Mesendoderm (in vitro differentiated cells): ENCODE measurements around the gene RAB3IL1. TPM values are rescaled to one million over a fixed set of nuclear protein-coding genes. Genes with fewer than 3 reads are reported as not detected.
"Not testable (repeated sequence)": the region's sequence is repeated elsewhere in the genome, so short reads cannot be mapped to it uniquely, and the experiment has no call there.

ENCODE experiments used
- DNase-seq: peaks from one replicate; pipeline ENCODE4 v3.0.0; 2013
- H2AK5ac ChIP-seq: 2 replicates; pipeline ENCODE4 v1.6.1; 2013; ENCODE audit warnings: low read length, inconsistent platforms
- H2BK120ac ChIP-seq: 2 replicates; pipeline ENCODE4 v1.6.1; 2013; ENCODE audit warnings: low read depth, mild to moderate bottlenecking, low read length, moderate library complexity, mixed read lengths
- H2BK15ac ChIP-seq: replicated peaks from 2 replicates; pipeline ENCODE4 v1.6.1; 2013; ENCODE audit warnings: low read depth, mild to moderate bottlenecking, moderate library complexity
- H2BK5ac ChIP-seq: 2 replicates; pipeline ENCODE4 v1.6.1; 2013; ENCODE audit warnings: low read length, inconsistent platforms
- H3K18ac ChIP-seq: 2 replicates; pipeline ENCODE4 v1.6.1; 2013; ENCODE audit warnings: mild to moderate bottlenecking, low read length, mixed read lengths
- H3K23ac ChIP-seq: one replicate; pipeline ENCODE4 v1.6.1; 2013; ENCODE audit warnings: low read length
- H3K27ac ChIP-seq: 2 replicates; pipeline ENCODE4 v1.5.1; 2013; ENCODE audit warnings: low read depth, mild to moderate bottlenecking, inconsistent platforms, low read length, moderate library complexity
- H3K27me3 ChIP-seq: 2 replicates; pipeline ENCODE4 v1.6.1; 2013; ENCODE audit warnings: low read length, control low read depth, mild to moderate bottlenecking, inconsistent platforms; ENCODE audit not compliant: insufficient read depth, poor library complexity
- H3K36me3 ChIP-seq: 2 replicates; pipeline ENCODE4 v1.6.1; 2013; ENCODE audit warnings: low read length, inconsistent platforms; ENCODE audit not compliant: control insufficient read depth, insufficient read depth
- H3K4ac ChIP-seq: one replicate; pipeline ENCODE4 v1.6.1; 2013; ENCODE audit warnings: low read depth, mild to moderate bottlenecking, low read length, moderate library complexity
- H3K4me1 ChIP-seq: 2 replicates; pipeline ENCODE4 v1.6.1; 2013; ENCODE audit warnings: low read depth, low read length, inconsistent platforms; ENCODE audit not compliant: control insufficient read depth
- H3K4me2 ChIP-seq: 2 replicates; pipeline ENCODE4 v1.6.1; 2013; ENCODE audit warnings: low read length
- H3K4me3 ChIP-seq: 2 replicates; pipeline ENCODE4 v1.5.1; 2013; ENCODE audit warnings: mild to moderate bottlenecking, low read length
- H3K56ac ChIP-seq: one replicate; pipeline ENCODE4 v1.6.1; 2013; ENCODE audit warnings: low read length
- H3K79me1 ChIP-seq: 2 replicates; pipeline ENCODE4 v1.6.1; 2013; ENCODE audit warnings: low read length, inconsistent platforms
- H3K79me2 ChIP-seq: 2 replicates; pipeline ENCODE4 v1.6.1; 2013; ENCODE audit warnings: mild to moderate bottlenecking, low read length; ENCODE audit not compliant: control insufficient read depth, insufficient read depth
- H3K9ac ChIP-seq: 2 replicates; pipeline ENCODE4 v1.6.1; 2013; ENCODE audit warnings: low read length, inconsistent platforms
- H4K5ac ChIP-seq: one replicate; pipeline ENCODE4 v1.6.1; 2013; ENCODE audit warnings: low read length
- H4K8ac ChIP-seq: one replicate; pipeline ENCODE4 v1.6.1; 2013; ENCODE audit warnings: low read depth, mild to moderate bottlenecking, control low read depth, low read length, moderate library complexity
- WGBS: extraction: QIAGEN DNeasy Blood & Tissue Kit; methylation state at CpG from one replicate; pipeline ENCODE4 v1.1.7; 2013; ENCODE audit warnings: low lambda C conversion rate, missing lambda C conversion rate; ENCODE audit not compliant: insufficient coverage; ENCODE audit errors: extremely low coverage; 5-methylcytosine and 5-hydroxymethylcytosine counted together
- polyA plus RNA-seq, 2 experiments: library from polyadenylated mRNA; stranded (reverse); fragments of 200-250 nt; gene quantifications; one replicate each; pipeline ENCODE4 v1.2.3, GENCODE V29; 2013

Gene RAB3IL1
- 1.4 TPM for polyA plus RNA-seq (2013, experiment 1 of 2)
- polyA plus RNA-seq (2013, experiment 2 of 2) = 2.3 TPM

DNA sequence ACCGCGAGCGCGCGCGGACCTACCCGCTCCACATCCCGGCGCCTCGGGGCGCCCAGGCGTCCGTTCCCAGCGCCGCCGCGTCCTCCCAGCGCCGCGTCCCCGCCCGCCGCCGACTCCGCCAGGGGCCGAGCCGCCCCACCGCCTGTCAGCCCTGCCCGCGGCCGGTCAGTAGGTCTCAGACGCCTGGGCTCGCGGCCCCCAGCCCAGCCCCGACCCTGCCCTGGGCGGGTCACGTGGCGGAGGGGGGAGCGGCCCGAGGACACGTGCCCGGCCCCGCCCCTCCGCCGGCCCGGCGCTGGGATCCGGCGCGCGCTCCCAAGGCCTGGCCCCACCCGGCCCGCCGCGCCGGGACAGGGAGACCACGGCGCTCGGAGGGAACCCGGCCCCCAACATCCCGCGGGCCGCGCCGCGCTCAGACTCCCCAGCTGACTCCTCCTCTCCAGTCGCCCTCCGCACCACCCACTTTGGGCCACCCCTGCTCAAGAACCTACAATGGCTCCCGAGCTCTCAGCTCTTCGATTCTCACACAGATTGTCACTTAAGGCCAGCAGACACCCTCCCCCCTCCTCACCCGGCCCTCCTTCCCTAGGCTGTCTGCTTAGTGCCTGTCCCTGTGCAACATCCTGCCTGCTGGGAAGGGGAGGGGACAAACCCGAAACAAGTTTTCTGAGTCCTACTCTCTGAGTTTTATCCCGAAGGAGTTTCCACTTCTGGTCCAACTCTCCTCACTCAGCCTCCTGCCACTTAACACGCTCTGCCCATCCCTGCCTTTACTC is at the start of gene RAB3IL1:
RAB3IL1 (minus strand) TSS at position 233 of the 776 bp plus-strand sequence; CDS start at position 34, 199 bp downstream.
- H2BK15ac ChIP-seq = no peak within 1 kb of the TSS
- DNase-seq = peak; percentile 69
- no peaks in the 10 kb centered on the region for H3K79me1 ChIP-seq
- H3K18ac ChIP-seq = peak within 1 kb of the TSS; percentile 12
- H3K27me3 ChIP-seq = no peaks in the 10 kb centered on the region
- H2AK5ac ChIP-seq = no peak within 1 kb of the TSS
- no CpG with 5 or more reads among the region's 74 CpGs for WGBS
- H3K4ac ChIP-seq = no peak within 1 kb of the TSS
- H3K9ac ChIP-seq = peak within 1 kb of the TSS; percentile 63
- H3K27ac ChIP-seq = no peak within 1 kb of the TSS
- no peak within 1 kb of the TSS for H4K8ac ChIP-seq
- H2BK5ac ChIP-seq = no peak within 1 kb of the TSS
- H3K36me3 ChIP-seq = no peaks in the 10 kb centered on the region
- peak within 1 kb of the TSS; percentile 59 for H3K4me2 ChIP-seq
- H4K5ac ChIP-seq = no peak within 1 kb of the TSS
- peaks cover 2% of the 10 kb centered on the region for H3K4me1 ChIP-seq
- H2BK120ac ChIP-seq = no peak within 1 kb of the TSS
- H3K23ac ChIP-seq = no peak within 1 kb of the TSS
- H3K4me3 ChIP-seq = peak within 1 kb of the TSS; percentile 12
- no peaks in the 10 kb centered on the region for H3K79me2 ChIP-seq
- H3K56ac ChIP-seq = peak within 1 kb of the TSS; percentile 81

DNA sequence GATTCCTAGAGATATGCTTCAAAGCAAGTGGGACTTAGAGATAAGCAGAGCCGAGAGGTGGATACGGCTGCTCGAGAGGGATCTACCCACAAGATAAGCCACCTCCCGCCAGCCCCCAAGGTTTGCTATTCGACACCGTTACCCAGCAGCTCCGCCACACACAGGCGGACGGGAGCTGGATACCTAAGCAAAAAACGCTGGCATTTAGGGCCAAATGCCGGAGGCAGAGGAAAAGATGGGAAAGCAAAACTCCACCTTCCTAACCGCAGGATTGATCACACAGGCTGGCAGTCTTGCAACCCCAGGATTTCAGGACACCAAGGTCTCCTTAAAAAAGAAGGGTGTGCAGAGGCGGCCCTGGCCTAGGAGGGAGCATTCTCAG is 49.4 kb upstream of the RAB3IL1 start:
- WGBS = no CpG with 5 or more reads among the region's 13 CpGs
- Histone ChIP-seq H3K4me3 (peak overlapping the region; percentile 84), H3K79me1 (peaks cover 14% of the 10 kb centered on the region), H4K5ac (no peak overlapping the region), H3K56ac (peak overlapping the region; percentile 81), H3K23ac (no peak overlapping the region), H3K27me3 (no peaks in the 10 kb centered on the region), H3K36me3 (peaks cover 14% of the 10 kb centered on the region), H2BK15ac (no peak overlapping the region), H3K18ac (peak overlapping the region; percentile 71), H2BK120ac (no peak overlapping the region), H2AK5ac (no peak overlapping the region), H3K9ac (peak overlapping the region; percentile 98), H3K79me2 (peaks cover 29% of the 10 kb centered on the region), H3K4me2 (peak overlapping the region; percentile 80), H4K8ac (no peak overlapping the region), H3K4ac (peak overlapping the region; percentile 27), H3K27ac (peak overlapping the region; percentile 13), H3K4me1 (peaks cover 14% of the 10 kb centered on the region), H2BK5ac (peak overlapping the region; percentile 4)
- peak; percentile 80 for DNase-seq

DNA sequence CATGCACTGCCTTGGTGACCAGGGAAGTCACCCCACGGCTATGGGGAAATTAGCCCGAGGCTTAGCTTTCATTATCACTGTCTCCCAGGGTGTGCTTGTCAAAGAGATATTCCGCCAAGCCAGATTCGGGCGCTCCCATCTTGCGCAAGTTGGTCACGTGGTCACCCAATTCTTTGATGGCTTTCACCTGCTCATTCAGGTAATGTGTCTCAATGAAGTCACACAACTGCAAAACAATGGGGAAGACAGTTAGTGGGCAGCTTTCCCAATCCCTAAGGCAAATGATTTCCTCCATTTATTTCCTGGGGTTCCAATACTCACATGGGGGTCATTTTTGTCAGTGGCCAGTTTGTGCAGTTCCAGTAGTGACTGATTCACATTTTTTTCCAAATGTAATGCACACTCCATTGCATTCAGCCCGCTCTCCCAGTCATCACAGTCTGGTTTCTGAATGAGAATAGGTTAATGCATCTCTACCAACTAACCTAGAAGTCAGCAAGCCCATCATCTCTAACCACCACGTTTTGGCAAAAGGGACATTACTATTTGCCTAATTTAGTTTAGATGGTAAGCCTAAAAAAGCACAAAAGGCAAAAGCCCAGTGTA is 47.4 kb upstream of the RAB3IL1 start:
- not testable (repeated sequence) for H3K56ac ChIP-seq, H2BK5ac ChIP-seq, H2AK5ac ChIP-seq, H3K27ac ChIP-seq, H3K4me1 ChIP-seq, H3K27me3 ChIP-seq, DNase-seq, H4K8ac ChIP-seq, H3K4me3 ChIP-seq, H3K18ac ChIP-seq, H3K23ac ChIP-seq, H3K4ac ChIP-seq, H2BK15ac ChIP-seq, H2BK120ac ChIP-seq, H4K5ac ChIP-seq
- WGBS = no CpG with 5 or more reads among the region's 9 CpGs
- H3K9ac ChIP-seq = peak overlapping the region; percentile 58
- peaks cover 14% of the 10 kb centered on the region for H3K36me3 ChIP-seq
- H3K79me1 ChIP-seq = peaks cover 14% of the 10 kb centered on the region
- H3K4me2 ChIP-seq = peak overlapping the region; percentile 38
- H3K79me2 ChIP-seq = peaks cover 29% of the 10 kb centered on the region

GRCh38 chr11:61964058-61964665 is 46.8 kb upstream of the RAB3IL1 start:
- Histone ChIP-seq H3K4me2 (no peak overlapping the region), H3K79me1 (peaks cover 14% of the 10 kb centered on the region), H2BK15ac (no peak overlapping the region), H3K79me2 (peaks cover 29% of the 10 kb centered on the region), H3K18ac (no peak overlapping the region), H3K56ac (no peak overlapping the region), H3K27ac (no peak overlapping the region), H3K36me3 (peaks cover 14% of the 10 kb centered on the region), H3K4ac (no peak overlapping the region), H2BK5ac (no peak overlapping the region), H4K8ac (no peak overlapping the region), H3K9ac (no peak overlapping the region), H3K4me3 (no peak overlapping the region), H2BK120ac (no peak overlapping the region), H4K5ac (no peak overlapping the region), H3K27me3 (no peaks in the 10 kb centered on the region), H3K4me1 (peaks cover 8% of the 10 kb centered on the region), H3K23ac (no peak overlapping the region), H2AK5ac (no peak overlapping the region)
- no CpG with 5 or more reads among the region's 4 CpGs for WGBS
- DNase-seq = no peak

- Histone ChIP-seq H3K79me2 (peaks cover 27% of the 10 kb centered on the region), H3K4ac (no peak overlapping the region), H2BK5ac (no peak overlapping the region), H3K56ac (no peak overlapping the region), H3K27me3 (no peaks in the 10 kb centered on the region), H3K79me1 (peaks cover 12% of the 10 kb centered on the region), H4K8ac (no peak overlapping the region), H2BK15ac (no peak overlapping the region), H3K18ac (no peak overlapping the region), H3K23ac (no peak overlapping the region), H3K27ac (no peak overlapping the region), H2BK120ac (no peak overlapping the region), H4K5ac (no peak overlapping the region), H3K9ac (no peak overlapping the region), H2AK5ac (no peak overlapping the region), H3K4me1 (peaks cover 3% of the 10 kb centered on the region), H3K4me3 (no peak overlapping the region), H3K4me2 (no peak overlapping the region), H3K36me3 (peaks cover 14% of the 10 kb centered on the region)
- DNase-seq = no peak
- no CpG with 5 or more reads among the region's 10 CpGs for WGBS
Measured at GRCh38 chr11:61963282-61964057, 46.1 kb upstream of the RAB3IL1 start.
